ENCODE results near the gene FOXP2. TPM values are rescaled to one million over a fixed set of nuclear protein-coding genes. Genes with fewer than 3 reads are reported as not detected.
"Not testable (repeated sequence)": the region's sequence is repeated elsewhere in the genome, so short reads cannot be mapped to it uniquely, and the experiment has no call there.

The FOXP2 gene
- total and polyA plus RNA-seq, 2 experiments from 2014 or later = 1.3 to 1.5 TPM

DNA sequence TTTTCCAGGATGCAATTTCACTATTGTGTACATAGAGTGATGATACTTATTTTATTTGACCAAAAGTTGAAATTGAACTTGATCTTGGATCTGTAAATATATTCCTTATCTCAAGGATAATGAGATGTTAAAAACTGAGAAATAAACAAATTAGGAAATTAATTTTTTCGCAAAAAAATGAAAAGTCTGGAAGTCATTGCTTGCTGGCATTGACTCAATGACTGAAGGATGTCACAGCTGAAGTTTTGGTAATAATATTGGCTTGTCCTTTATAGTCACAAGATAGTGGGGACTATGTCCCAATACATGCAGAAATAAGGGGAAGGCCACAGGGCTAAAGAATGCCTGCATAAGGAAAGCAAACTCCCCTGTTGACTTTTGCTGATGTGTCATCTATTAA lies 92.8 kb downstream of the FOXP2 start:
- TF ChIP-seq, protein P1, sequence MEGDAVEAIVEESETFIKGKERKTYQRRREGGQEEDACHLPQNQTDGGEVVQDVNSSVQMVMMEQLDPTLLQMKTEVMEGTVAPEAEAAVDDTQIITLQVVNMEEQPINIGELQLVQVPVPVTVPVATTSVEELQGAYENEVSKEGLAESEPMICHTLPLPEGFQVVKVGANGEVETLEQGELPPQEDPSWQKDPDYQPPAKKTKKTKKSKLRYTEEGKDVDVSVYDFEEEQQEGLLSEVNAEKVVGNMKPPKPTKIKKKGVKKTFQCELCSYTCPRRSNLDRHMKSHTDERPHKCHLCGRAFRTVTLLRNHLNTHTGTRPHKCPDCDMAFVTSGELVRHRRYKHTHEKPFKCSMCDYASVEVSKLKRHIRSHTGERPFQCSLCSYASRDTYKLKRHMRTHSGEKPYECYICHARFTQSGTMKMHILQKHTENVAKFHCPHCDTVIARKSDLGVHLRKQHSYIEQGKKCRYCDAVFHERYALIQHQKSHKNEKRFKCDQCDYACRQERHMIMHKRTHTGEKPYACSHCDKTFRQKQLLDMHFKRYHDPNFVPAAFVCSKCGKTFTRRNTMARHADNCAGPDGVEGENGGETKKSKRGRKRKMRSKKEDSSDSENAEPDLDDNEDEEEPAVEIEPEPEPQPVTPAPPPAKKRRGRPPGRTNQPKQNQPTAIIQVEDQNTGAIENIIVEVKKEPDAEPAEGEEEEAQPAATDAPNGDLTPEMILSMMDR (IDR thresholded peaks at IDR 0.05; ENCODE audit: low read depth, low read length) = no peak
- H3K4me1 ChIP-seq (ENCODE audit: low read depth) = no peaks in the 10 kb centered on the region
- no peak for DNase-seq (ENCODE audit: low read depth in 1 of 2, low spot score in 1 of 2)
- no peaks in the 10 kb centered on the region for H3K9me3 ChIP-seq (ENCODE audit: low read depth)
- H3K27me3 ChIP-seq = no peaks in the 10 kb centered on the region
- no peaks in the 10 kb centered on the region for H3K36me3 ChIP-seq
- H3K4me3 ChIP-seq = no peak overlapping the region
- no peak overlapping the region for H3K27ac ChIP-seq

DNA sequence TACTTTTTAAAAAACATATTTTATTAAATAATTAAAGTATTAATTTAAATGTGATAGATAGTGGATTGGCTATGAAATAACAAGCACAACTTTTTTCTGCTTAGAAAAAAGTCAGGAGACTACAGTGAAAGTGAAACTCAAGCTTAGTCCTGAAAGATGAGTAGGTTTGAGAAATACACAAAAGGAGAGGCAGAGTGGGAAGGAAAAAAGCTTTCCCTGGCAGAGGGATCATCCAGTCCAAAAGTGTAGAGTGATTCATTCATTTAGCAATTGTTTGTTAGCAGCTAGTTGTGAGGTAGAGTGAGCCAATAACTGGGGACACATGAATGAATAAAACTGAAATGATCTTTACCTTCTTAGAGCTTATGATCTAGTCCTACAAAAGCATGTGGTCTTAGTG lies 93.5 kb downstream of the FOXP2 start:
- Histone ChIP-seq H3K4me3 (no peak overlapping the region), H3K4me1 (ENCODE audit: low read depth) (no peaks in the 10 kb centered on the region), H3K36me3 (no peaks in the 10 kb centered on the region), H3K9me3 (ENCODE audit: low read depth) (no peaks in the 10 kb centered on the region), H3K27me3 (no peaks in the 10 kb centered on the region), H3K27ac (no peak overlapping the region)
- peak in 1 of 2 donors; percentile 70 for DNase-seq (ENCODE audit: low read depth in 1 of 2, low spot score in 1 of 2)
- TF ChIP-seq, protein P1 (IDR thresholded peaks at IDR 0.05; ENCODE audit: low read depth, low read length) = no peak

DNA sequence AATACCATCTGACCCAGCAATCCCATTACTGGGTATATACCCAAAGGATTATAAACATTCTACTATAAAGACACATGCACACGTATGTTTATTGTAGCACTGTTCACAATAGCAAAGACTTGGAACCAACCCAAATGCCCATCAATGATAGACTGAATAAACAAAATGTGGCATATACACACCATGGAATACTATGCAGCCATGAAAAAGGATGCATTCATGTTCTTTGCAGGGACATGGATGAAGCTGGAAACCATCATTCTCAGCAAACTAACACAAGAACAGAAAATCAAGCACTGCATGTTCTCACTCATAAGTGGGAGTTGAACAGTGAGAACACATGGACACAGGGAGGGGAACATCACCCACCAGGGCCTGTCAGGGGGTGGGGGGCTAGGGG lies 96.2 kb downstream of the FOXP2 start:
- not testable (repeated sequence) for H3K27me3 ChIP-seq, H3K27ac ChIP-seq, H3K36me3 ChIP-seq

DNA sequence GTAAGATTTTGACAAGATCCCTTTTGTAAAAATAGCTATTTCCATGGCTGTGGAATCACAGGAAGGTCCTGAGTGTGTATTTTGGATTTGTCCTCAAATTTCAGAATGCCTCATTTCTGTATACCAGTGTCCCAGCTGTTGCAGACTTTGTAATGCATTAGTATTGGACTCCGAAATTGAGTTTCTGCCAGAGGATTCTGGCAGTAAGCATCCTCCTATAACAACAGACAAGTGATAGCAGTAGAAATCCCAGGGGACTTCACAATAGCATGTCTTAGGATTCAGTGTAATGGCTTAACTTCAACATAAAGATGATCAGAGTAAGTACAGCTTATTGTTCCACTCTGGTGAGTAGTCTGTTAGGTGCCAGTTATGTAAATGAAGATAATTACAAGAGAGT lies 104.6 kb downstream of the FOXP2 start:
- no peaks in the 10 kb centered on the region for H3K27me3 ChIP-seq
- TF ChIP-seq, protein P1 (IDR thresholded peaks at IDR 0.05; ENCODE audit: low read depth, low read length) = no peak
- no peak overlapping the region for H3K4me3 ChIP-seq
- peak in 1 of 2 donors; percentile 36 for DNase-seq (ENCODE audit: low read depth in 1 of 2, low spot score in 1 of 2)
- no peaks in the 10 kb centered on the region for H3K4me1 ChIP-seq (ENCODE audit: low read depth)
- no peaks in the 10 kb centered on the region for H3K36me3 ChIP-seq
- H3K9me3 ChIP-seq (ENCODE audit: low read depth) = no peaks in the 10 kb centered on the region
- H3K27ac ChIP-seq = no peak overlapping the region

More for the DNA sequence above, 96.2 kb downstream of the FOXP2 start:
- not testable (repeated sequence) for H3K4me1 ChIP-seq (ENCODE audit: low read depth); DNase-seq (ENCODE audit: low read depth in 1 of 2, low spot score in 1 of 2); H3K9me3 ChIP-seq (ENCODE audit: low read depth); H3K4me3 ChIP-seq

DNA sequence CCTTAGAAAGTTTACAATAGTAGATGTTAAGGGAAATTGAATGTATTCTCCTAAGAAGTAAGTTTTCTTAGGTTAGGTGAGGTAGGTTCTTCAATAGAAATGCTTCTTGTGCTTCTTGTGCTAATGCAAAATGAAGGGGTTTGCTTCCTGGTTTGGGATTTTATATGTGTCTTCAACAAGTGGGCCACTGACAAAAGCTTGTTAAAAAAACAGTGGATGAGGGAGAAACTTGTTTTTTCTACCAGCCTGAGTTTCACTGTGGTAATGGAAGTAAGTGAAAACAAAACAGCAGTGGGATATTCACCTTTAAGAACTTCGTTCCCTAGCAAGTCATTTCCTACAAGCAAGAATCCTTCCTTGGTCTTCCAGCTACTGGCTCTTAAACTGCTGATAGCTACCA lies 107.5 kb downstream of the FOXP2 start:
- Histone ChIP-seq H3K36me3 (no peaks in the 10 kb centered on the region), H3K4me3 (no peak overlapping the region), H3K9me3 (ENCODE audit: low read depth) (no peaks in the 10 kb centered on the region), H3K4me1 (ENCODE audit: low read depth) (no peaks in the 10 kb centered on the region), H3K27me3 (no peaks in the 10 kb centered on the region), H3K27ac (no peak overlapping the region)
- TF ChIP-seq, protein P1 (IDR thresholded peaks at IDR 0.05; ENCODE audit: low read depth, low read length) = no peak
- no peak for DNase-seq (ENCODE audit: low read depth in 1 of 2, low spot score in 1 of 2)

DNA sequence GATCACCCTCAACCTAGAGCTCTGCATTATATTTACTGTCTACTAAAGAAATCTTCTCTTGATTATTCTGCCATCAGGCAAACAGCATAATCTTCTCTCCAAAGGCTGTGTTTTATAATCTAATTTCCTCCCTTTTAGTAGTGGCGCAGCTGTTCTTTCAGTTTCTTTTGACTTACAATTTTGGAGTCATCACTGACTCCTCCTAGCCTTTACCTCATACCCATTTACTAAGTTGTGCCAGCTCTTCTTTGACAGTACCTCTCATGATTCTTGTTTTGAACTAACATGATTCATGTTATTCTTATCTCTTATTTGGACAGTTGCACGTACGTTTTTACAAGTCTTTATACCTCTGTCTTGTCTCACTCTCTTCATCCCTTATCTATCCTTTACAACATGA lies 113.0 kb downstream of the FOXP2 start:
- Histone ChIP-seq H3K9me3 (ENCODE audit: low read depth) (no peaks in the 10 kb centered on the region), H3K4me1 (ENCODE audit: low read depth) (no peaks in the 10 kb centered on the region), H3K27me3 (no peaks in the 10 kb centered on the region), H3K36me3 (no peaks in the 10 kb centered on the region), H3K4me3 (no peak overlapping the region), H3K27ac (no peak overlapping the region)
- TF ChIP-seq, protein P1 (IDR thresholded peaks at IDR 0.05; ENCODE audit: low read depth, low read length) = no peak
- DNase-seq (ENCODE audit: low read depth in 1 of 2, low spot score in 1 of 2) = no peak

Data from cardiac muscle cell (in vitro differentiated cells and primary cell).